ENCODE results near the gene DYNLRB2. TPM values are rescaled to one million over a fixed set of nuclear protein-coding genes. Genes with fewer than 3 reads are reported as not detected.

Gene DYNLRB2
- total RNA-seq, 1 donor from 2014 or later: not detected

- no peaks in the 10 kb centered on the region for H3K27me3 ChIP-seq (ENCODE audit: control insufficient read depth, insufficient read depth, low read length)
These were observed 21.6 kb upstream of the DYNLRB2 start for GRCh38 chr16:80519189-80519588.

GRCh38 chr16:80525420-80525819, 15.4 kb upstream of the DYNLRB2 start:
- H3K4me3 ChIP-seq (ENCODE audit: low read depth, low read length): no peak overlapping the region
- H3K36me3 ChIP-seq (ENCODE audit: control insufficient read depth, insufficient read depth, low read length): no peaks in the 10 kb centered on the region
- no peak for TF ChIP-seq CTCF (IDR thresholded peaks at IDR 0.05; ENCODE audit: insufficient read depth, low read length, poor library complexity, severe bottlenecking)
- no peaks in the 10 kb centered on the region for H3K27me3 ChIP-seq (ENCODE audit: control insufficient read depth, insufficient read depth, low read length)
- no peak for DNase-seq (ENCODE audit: low read depth)

More at GRCh38 chr16:80519189-80519588, 21.6 kb upstream of the DYNLRB2 start:
- H3K4me3 ChIP-seq (ENCODE audit: low read depth, low read length): no peak overlapping the region
- H3K36me3 ChIP-seq (ENCODE audit: control insufficient read depth, insufficient read depth, low read length): no peaks in the 10 kb centered on the region
- DNase-seq (ENCODE audit: low read depth): no peak
- TF ChIP-seq CTCF (IDR thresholded peaks at IDR 0.05; ENCODE audit: insufficient read depth, low read length, poor library complexity, severe bottlenecking): no peak

- peak; percentile 25 for DNase-seq (ENCODE audit: low read depth)
- peak; percentile 84 for TF ChIP-seq CTCF (IDR thresholded peaks at IDR 0.05; ENCODE audit: insufficient read depth, low read length, poor library complexity, severe bottlenecking)
- Histone ChIP-seq H3K36me3 (ENCODE audit: control insufficient read depth, insufficient read depth, low read length) (no peaks in the 10 kb centered on the region), H3K27me3 (ENCODE audit: control insufficient read depth, insufficient read depth, low read length) (no peaks in the 10 kb centered on the region), H3K4me3 (ENCODE audit: low read depth, low read length) (no peak overlapping the region)
These were observed 14.3 kb upstream of the DYNLRB2 start for GRCh38 chr16:80526418-80527061.

GRCh38 chr16:80527297-80527696, 13.5 kb upstream of the DYNLRB2 start:
- Histone ChIP-seq H3K36me3 (ENCODE audit: control insufficient read depth, insufficient read depth, low read length) (no peaks in the 10 kb centered on the region), H3K27me3 (ENCODE audit: control insufficient read depth, insufficient read depth, low read length) (no peaks in the 10 kb centered on the region), H3K4me3 (ENCODE audit: low read depth, low read length) (no peak overlapping the region)
- DNase-seq (ENCODE audit: low read depth): no peak
- TF ChIP-seq CTCF (IDR thresholded peaks at IDR 0.05; ENCODE audit: insufficient read depth, low read length, poor library complexity, severe bottlenecking): peak; percentile 60

GRCh38 chr16:80530479-80530878, 10.3 kb upstream of the DYNLRB2 start:
- Histone ChIP-seq H3K36me3 (ENCODE audit: control insufficient read depth, insufficient read depth, low read length) (no peaks in the 10 kb centered on the region), H3K27me3 (ENCODE audit: control insufficient read depth, insufficient read depth, low read length) (no peaks in the 10 kb centered on the region), H3K4me3 (ENCODE audit: low read depth, low read length) (no peak overlapping the region)
- TF ChIP-seq CTCF (IDR thresholded peaks at IDR 0.05; ENCODE audit: insufficient read depth, low read length, poor library complexity, severe bottlenecking): no peak
- DNase-seq (ENCODE audit: low read depth): no peak

GRCh38 chr16:80536238-80536637, 4.6 kb upstream of the DYNLRB2 start:
- Histone ChIP-seq H3K36me3 (ENCODE audit: control insufficient read depth, insufficient read depth, low read length) (no peaks in the 10 kb centered on the region), H3K27me3 (ENCODE audit: control insufficient read depth, insufficient read depth, low read length) (no peaks in the 10 kb centered on the region), H3K4me3 (ENCODE audit: low read depth, low read length) (no peak overlapping the region)
- TF ChIP-seq CTCF (IDR thresholded peaks at IDR 0.05; ENCODE audit: insufficient read depth, low read length, poor library complexity, severe bottlenecking): no peak
- DNase-seq (ENCODE audit: low read depth): no peak
